ENCODE measurements around the gene EFCAB6.

- TF ChIP-seq, protein P1, sequence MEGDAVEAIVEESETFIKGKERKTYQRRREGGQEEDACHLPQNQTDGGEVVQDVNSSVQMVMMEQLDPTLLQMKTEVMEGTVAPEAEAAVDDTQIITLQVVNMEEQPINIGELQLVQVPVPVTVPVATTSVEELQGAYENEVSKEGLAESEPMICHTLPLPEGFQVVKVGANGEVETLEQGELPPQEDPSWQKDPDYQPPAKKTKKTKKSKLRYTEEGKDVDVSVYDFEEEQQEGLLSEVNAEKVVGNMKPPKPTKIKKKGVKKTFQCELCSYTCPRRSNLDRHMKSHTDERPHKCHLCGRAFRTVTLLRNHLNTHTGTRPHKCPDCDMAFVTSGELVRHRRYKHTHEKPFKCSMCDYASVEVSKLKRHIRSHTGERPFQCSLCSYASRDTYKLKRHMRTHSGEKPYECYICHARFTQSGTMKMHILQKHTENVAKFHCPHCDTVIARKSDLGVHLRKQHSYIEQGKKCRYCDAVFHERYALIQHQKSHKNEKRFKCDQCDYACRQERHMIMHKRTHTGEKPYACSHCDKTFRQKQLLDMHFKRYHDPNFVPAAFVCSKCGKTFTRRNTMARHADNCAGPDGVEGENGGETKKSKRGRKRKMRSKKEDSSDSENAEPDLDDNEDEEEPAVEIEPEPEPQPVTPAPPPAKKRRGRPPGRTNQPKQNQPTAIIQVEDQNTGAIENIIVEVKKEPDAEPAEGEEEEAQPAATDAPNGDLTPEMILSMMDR (IDR thresholded peaks at IDR 0.05) = no peak
- TF ChIP-seq POLR2A (IDR thresholded peaks at IDR 0.05) = no peak
These were observed 37.6 kb upstream of the EFCAB6 start for GRCh38 chr22:43849731-43850130.

Data from Peyer's patch (tissue), 4 donors.